ENCODE results near the gene NTRK2. TPM values are rescaled to one million over a fixed set of nuclear protein-coding genes. Genes with fewer than 3 reads are reported as not detected.
"Not testable (repeated sequence)": the region's sequence is repeated elsewhere in the genome, so short reads cannot be mapped to it uniquely, and the experiment has no call there.

NTRK2 gene
- polyA plus RNA-seq, 1 donor = 17.6 TPM

- DNase-seq (ENCODE audit: low read depth) = no peak
These were observed 398.3 kb downstream of the NTRK2 start for GRCh38 chr9:85067792-85068191.

- not testable (repeated sequence) for DNase-seq (ENCODE audit: low read depth)
These were observed 399.9 kb downstream of the NTRK2 start for GRCh38 chr9:85069421-85069820.
